Hepatocyte (in vitro differentiated cells): Measurements from ENCODE around the gene RRP9.

Experiments used
- CTCF ChIP-seq: fragments of 200-600 bp; sonication (generic); IDR thresholded peaks from 2 replicates; pipeline ENCODE4 v1.5.1; 2016; ENCODE audit warnings: antibody characterized with exemption, mild to moderate bottlenecking; ENCODE audit not compliant: poor library complexity
- EZH2 ChIP-seq: fragments of 200-600 bp; sonication (generic); IDR thresholded peaks from 2 replicates; pipeline ENCODE4 v1.6.1; 2016; ENCODE audit warnings: antibody characterized with exemption, mild to moderate bottlenecking, borderline replicate concordance
- EZH2phosphoT487 ChIP-seq: fragments of 200-600 bp; sonication (generic); IDR thresholded peaks from one replicate; pipeline ENCODE4 v1.6.1; 2018; ENCODE audit warnings: antibody characterized with exemption, mild to moderate bottlenecking, low read depth, moderate library complexity; ENCODE audit not compliant: unreplicated experiment, severe bottlenecking

- TF ChIP-seq CTCF (no peak), EZH2 (no peak), EZH2phosphoT487 (no peak)
Measured at GRCh38 chr3:51921081-51921578, 20.6 kb downstream of the RRP9 start.
